Stimulated activated naive B cell treated with anti-CD40 and anti-IgM and Interleukin-4, amounts not matched to agents 10 μg/mL and 1 μg/mL and 100 μg/mL, for 72 hours (primary cell): ENCODE data around the gene DCLK2.

Experiments used
- ATAC-seq, 2 donors: fragments of 150-1000 bp; cut with Tn5 transposase; replicated peaks; 2 replicates each; pipeline ENCODE4 v1.10.0; 2021; ENCODE audit warnings: moderate library complexity in 1 of 2
- DNase-seq: peaks from one replicate; pipeline ENCODE4 v3.0.0; 2021
- H3K27ac Mint-ChIP-seq: one replicate; pipeline ENCODE4 v1.8.0; 2022; ENCODE audit warnings: mild to moderate bottlenecking, mixed read lengths
- H3K27me3 Mint-ChIP-seq, 2 donors: one replicate each; pipeline ENCODE4 v1.8.0; 2022; ENCODE audit warnings: mixed read lengths in 2 of 2
- H3K36me3 Mint-ChIP-seq, 2 donors: one replicate each; pipeline ENCODE4 v1.8.0; 2022; ENCODE audit warnings: mixed read lengths in 2 of 2, mild to moderate bottlenecking in 1 of 2
- H3K4me1 Mint-ChIP-seq, 2 donors: one replicate each; pipeline ENCODE4 v1.8.0; 2022; ENCODE audit warnings: mixed read lengths in 2 of 2, mild to moderate bottlenecking in 1 of 2
- H3K4me3 Mint-ChIP-seq, 2 donors: one replicate each; pipeline ENCODE4 v1.8.0; 2022; ENCODE audit warnings: mild to moderate bottlenecking in 2 of 2, mixed read lengths in 2 of 2, moderate library complexity in 1 of 2
- H3K9me3 Mint-ChIP-seq, 2 donors: one replicate each; pipeline ENCODE4 v1.8.0; 2022; ENCODE audit warnings: mixed read lengths in 2 of 2, mild to moderate bottlenecking in 1 of 2

Gene DCLK2

GRCh38 chr4:150219841-150220240 lies 141.6 kb downstream of the DCLK2 start:
- Mint-ChIP-seq H3K36me3 (no peaks in the 10 kb centered on the region), H3K4me3 (no peak overlapping the region), H3K27ac (no peak overlapping the region), H3K9me3 (no peaks in the 10 kb centered on the region), H3K27me3 (no peaks in the 10 kb centered on the region), H3K4me1 (no peaks in the 10 kb centered on the region)
- no peak for DNase-seq
- ATAC-seq = no peak

GRCh38 chr4:150224896-150225591 lies 146.8 kb downstream of the DCLK2 start:
- no peaks in the 10 kb centered on the region for H3K4me1 Mint-ChIP-seq
- H3K4me3 Mint-ChIP-seq = no peak overlapping the region
- no peak for ATAC-seq
- DNase-seq = no peak
- no peaks in the 10 kb centered on the region for H3K27me3 Mint-ChIP-seq
- no peak overlapping the region for H3K27ac Mint-ChIP-seq
- no peaks in the 10 kb centered on the region for H3K9me3 Mint-ChIP-seq
- H3K36me3 Mint-ChIP-seq = peaks cover 0 to 4% of the 10 kb centered on the region in 2 donors

GRCh38 chr4:150229520-150229919 lies 151.3 kb downstream of the DCLK2 start:
- DNase-seq (no peak), ATAC-seq (no peak)
- Mint-ChIP-seq H3K36me3 (peaks cover 2 to 18% of the 10 kb centered on the region in 2 donors), H3K9me3 (peaks cover 0 to 1% of the 10 kb centered on the region in 2 donors), H3K27me3 (no peaks in the 10 kb centered on the region), H3K27ac (no peak overlapping the region), H3K4me1 (no peaks in the 10 kb centered on the region), H3K4me3 (no peak overlapping the region)

GRCh38 chr4:150230561-150230960 lies 152.3 kb downstream of the DCLK2 start:
- H3K4me1 Mint-ChIP-seq = no peaks in the 10 kb centered on the region
- DNase-seq (no peak), ATAC-seq (no peak)
- no peak overlapping the region for H3K4me3 Mint-ChIP-seq
- H3K36me3 Mint-ChIP-seq = peaks cover 2 to 18% of the 10 kb centered on the region in 2 donors
- no peaks in the 10 kb centered on the region for H3K27me3 Mint-ChIP-seq
- H3K9me3 Mint-ChIP-seq = peaks cover 0 to 1% of the 10 kb centered on the region in 2 donors
- H3K27ac Mint-ChIP-seq = no peak overlapping the region

GRCh38 chr4:150231107-150231770 lies 153.0 kb downstream of the DCLK2 start:
- Mint-ChIP-seq H3K4me3 (no peak overlapping the region), H3K36me3 (peaks cover 2 to 18% of the 10 kb centered on the region in 2 donors), H3K27me3 (no peaks in the 10 kb centered on the region), H3K9me3 (peaks cover 0 to 1% of the 10 kb centered on the region in 2 donors), H3K4me1 (no peaks in the 10 kb centered on the region), H3K27ac (no peak overlapping the region)
- ATAC-seq (no peak), DNase-seq (no peak)

- no peak overlapping the region for H3K4me3 Mint-ChIP-seq
- DNase-seq (no peak), ATAC-seq (no peak)
- H3K27ac Mint-ChIP-seq = no peak overlapping the region
- H3K4me1 Mint-ChIP-seq = no peaks in the 10 kb centered on the region
- H3K9me3 Mint-ChIP-seq = peaks cover 0 to 1% of the 10 kb centered on the region in 2 donors
- peaks cover 2 to 18% of the 10 kb centered on the region in 2 donors for H3K36me3 Mint-ChIP-seq
- no peaks in the 10 kb centered on the region for H3K27me3 Mint-ChIP-seq
These were observed 153.8 kb downstream of the DCLK2 start for GRCh38 chr4:150232029-150232428.

GRCh38 chr4:150234246-150234645 lies 156.0 kb downstream of the DCLK2 start:
- Mint-ChIP-seq H3K9me3 (peaks cover 0 to 1% of the 10 kb centered on the region in 2 donors), H3K4me1 (no peaks in the 10 kb centered on the region), H3K36me3 (peaks cover 2 to 14% of the 10 kb centered on the region in 2 donors), H3K4me3 (no peak overlapping the region), H3K27ac (no peak overlapping the region), H3K27me3 (no peaks in the 10 kb centered on the region)
- no peak for DNase-seq
- ATAC-seq = no peak

GRCh38 chr4:150235317-150235716 lies 157.1 kb downstream of the DCLK2 start:
- no peaks in the 10 kb centered on the region for H3K27me3 Mint-ChIP-seq
- H3K9me3 Mint-ChIP-seq = peaks cover 0 to 1% of the 10 kb centered on the region in 2 donors

GRCh38 chr4:150235808-150236271 lies 157.6 kb downstream of the DCLK2 start:
- peaks cover 2 to 14% of the 10 kb centered on the region in 2 donors for H3K36me3 Mint-ChIP-seq
- ATAC-seq (no peak), DNase-seq (no peak)
- H3K27ac Mint-ChIP-seq = no peak overlapping the region
- H3K4me3 Mint-ChIP-seq = no peak overlapping the region
- H3K4me1 Mint-ChIP-seq = no peaks in the 10 kb centered on the region
- peaks cover 0 to 1% of the 10 kb centered on the region in 2 donors for H3K9me3 Mint-ChIP-seq
- H3K27me3 Mint-ChIP-seq = no peaks in the 10 kb centered on the region

More at GRCh38 chr4:150235317-150235716, 157.1 kb downstream of the DCLK2 start:
- Mint-ChIP-seq H3K4me1 (no peaks in the 10 kb centered on the region), H3K36me3 (peaks cover 2 to 14% of the 10 kb centered on the region in 2 donors), H3K27ac (no peak overlapping the region), H3K4me3 (no peak overlapping the region)
- DNase-seq (no peak), ATAC-seq (no peak)

- Mint-ChIP-seq H3K27me3 (no peaks in the 10 kb centered on the region), H3K4me3 (no peak overlapping the region), H3K36me3 (peaks cover 2 to 14% of the 10 kb centered on the region in 2 donors), H3K27ac (no peak overlapping the region), H3K4me1 (no peaks in the 10 kb centered on the region), H3K9me3 (peaks cover 0 to 1% of the 10 kb centered on the region in 2 donors)
- ATAC-seq (no peak), DNase-seq (no peak)
These were observed 158.4 kb downstream of the DCLK2 start for GRCh38 chr4:150236626-150237025.

GRCh38 chr4:150237110-150237872 lies 159.0 kb downstream of the DCLK2 start:
- DNase-seq = no peak
- Mint-ChIP-seq H3K9me3 (peaks cover 0 to 1% of the 10 kb centered on the region in 2 donors), H3K4me1 (no peaks in the 10 kb centered on the region), H3K36me3 (peaks cover 2 to 13% of the 10 kb centered on the region in 2 donors), H3K27ac (no peak overlapping the region), H3K4me3 (no peak overlapping the region), H3K27me3 (no peaks in the 10 kb centered on the region)
- ATAC-seq = no peak

GRCh38 chr4:150238591-150238990 lies 160.3 kb downstream of the DCLK2 start:
- no peak for ATAC-seq
- no peak overlapping the region for H3K4me3 Mint-ChIP-seq

GRCh38 chr4:150240011-150240410 lies 161.8 kb downstream of the DCLK2 start:
- Mint-ChIP-seq H3K36me3 (no peaks in the 10 kb centered on the region), H3K4me3 (no peak overlapping the region), H3K27me3 (no peaks in the 10 kb centered on the region), H3K27ac (no peak overlapping the region), H3K9me3 (no peaks in the 10 kb centered on the region), H3K4me1 (no peaks in the 10 kb centered on the region)
- DNase-seq = no peak
- ATAC-seq = no peak

More at GRCh38 chr4:150238591-150238990, 160.3 kb downstream of the DCLK2 start:
- peaks cover 0 to 5% of the 10 kb centered on the region in 2 donors for H3K36me3 Mint-ChIP-seq
- no peak overlapping the region for H3K27ac Mint-ChIP-seq
- no peaks in the 10 kb centered on the region for H3K4me1 Mint-ChIP-seq
- no peaks in the 10 kb centered on the region for H3K27me3 Mint-ChIP-seq
- H3K9me3 Mint-ChIP-seq = no peaks in the 10 kb centered on the region
- DNase-seq = no peak

GRCh38 chr4:150242820-150243458 lies 164.7 kb downstream of the DCLK2 start:
- no peak overlapping the region for H3K4me3 Mint-ChIP-seq
- no peaks in the 10 kb centered on the region for H3K27me3 Mint-ChIP-seq
- H3K4me1 Mint-ChIP-seq = no peaks in the 10 kb centered on the region
- no peaks in the 10 kb centered on the region for H3K36me3 Mint-ChIP-seq
- H3K9me3 Mint-ChIP-seq = no peaks in the 10 kb centered on the region
- no peak for DNase-seq
- no peak overlapping the region for H3K27ac Mint-ChIP-seq
- no peak for ATAC-seq
